Stimulated activated naive CD8-positive, alpha-beta T cell treated with anti-CD3 and anti-CD28 coated beads, Interleukin-15, Interleukin-2, amounts not matched to agents 100 ng/mL and 50 ng/mL, for 24 hours (primary cell): Measurements from ENCODE around the gene TRIM4.
"Not testable (repeated sequence)": the region's sequence is repeated elsewhere in the genome, so short reads cannot be mapped to it uniquely, and the experiment has no call there.

Experiments
- H3K27ac Mint-ChIP-seq: one replicate; pipeline ENCODE4 v1.8.0; 2021; ENCODE audit warnings: mild to moderate bottlenecking, mixed read lengths
- H3K27me3 Mint-ChIP-seq: one replicate; pipeline ENCODE4 v1.8.0; 2021; ENCODE audit warnings: mixed read lengths
- H3K36me3 Mint-ChIP-seq: one replicate; pipeline ENCODE4 v1.8.0; 2021; ENCODE audit warnings: low read depth, mixed read lengths
- H3K4me1 Mint-ChIP-seq: one replicate; pipeline ENCODE4 v1.8.0; 2021; ENCODE audit warnings: low read depth, mixed read lengths
- H3K4me3 Mint-ChIP-seq: one replicate; pipeline ENCODE4 v1.8.0; 2021; ENCODE audit warnings: mild to moderate bottlenecking, mixed read lengths
- H3K9me3 Mint-ChIP-seq: one replicate; pipeline ENCODE4 v1.8.0; 2021; ENCODE audit warnings: mixed read lengths

TRIM4 gene

DNA sequence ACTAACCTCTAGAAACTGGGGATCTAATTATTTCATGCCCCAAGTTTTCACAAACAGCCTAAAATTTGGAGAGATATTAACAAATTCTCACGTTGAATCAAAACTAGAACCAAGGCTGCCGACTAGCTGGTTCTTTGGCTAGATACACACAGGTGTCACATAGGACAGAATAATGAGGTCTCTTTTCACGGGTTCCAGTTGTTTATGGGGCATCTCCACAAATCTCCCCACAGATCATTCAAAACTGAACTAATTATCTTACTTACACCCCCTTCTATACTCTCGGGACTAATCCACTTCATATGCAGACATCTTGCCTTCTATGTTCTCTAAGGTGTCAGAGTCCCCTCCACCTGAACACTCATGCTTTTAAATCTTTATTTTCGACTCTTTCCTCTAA, 26.1 kb downstream of the TRIM4 start:
- Mint-ChIP-seq H3K27ac (no peak overlapping the region), H3K4me3 (no peak overlapping the region), H3K36me3 (peaks cover 42% of the 10 kb centered on the region), H3K4me1 (peaks cover 12% of the 10 kb centered on the region), H3K27me3 (no peaks in the 10 kb centered on the region), H3K9me3 (peaks cover 7% of the 10 kb centered on the region)

DNA sequence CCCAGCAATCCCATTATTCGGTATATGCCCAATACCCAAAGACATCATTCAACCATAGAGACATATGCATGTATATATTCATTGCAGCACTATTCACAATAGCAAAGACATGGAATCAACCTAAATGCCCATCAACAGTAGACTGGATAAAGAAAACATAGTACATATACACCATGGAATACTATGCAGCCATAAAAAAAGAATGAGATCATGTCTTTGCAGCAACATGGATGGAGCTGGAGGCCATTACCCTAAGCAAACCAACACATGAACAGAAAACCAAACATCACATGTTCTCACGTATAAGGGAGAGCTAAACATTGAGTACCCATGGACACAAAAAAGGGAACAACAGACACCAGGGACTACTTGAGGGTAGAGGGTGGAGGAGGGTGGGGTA, 29.0 kb downstream of the TRIM4 start:
- H3K27me3 Mint-ChIP-seq, H3K9me3 Mint-ChIP-seq, H3K4me1 Mint-ChIP-seq, H3K27ac Mint-ChIP-seq, H3K4me3 Mint-ChIP-seq: not testable (repeated sequence)
- H3K36me3 Mint-ChIP-seq = peaks cover 38% of the 10 kb centered on the region

GRCh38 chr7:99888366-99888765, 31.0 kb downstream of the TRIM4 start:
- H3K27me3 Mint-ChIP-seq, H3K9me3 Mint-ChIP-seq, H3K4me1 Mint-ChIP-seq, H3K4me3 Mint-ChIP-seq, H3K27ac Mint-ChIP-seq: not testable (repeated sequence)
- H3K36me3 Mint-ChIP-seq = peaks cover 39% of the 10 kb centered on the region

DNA sequence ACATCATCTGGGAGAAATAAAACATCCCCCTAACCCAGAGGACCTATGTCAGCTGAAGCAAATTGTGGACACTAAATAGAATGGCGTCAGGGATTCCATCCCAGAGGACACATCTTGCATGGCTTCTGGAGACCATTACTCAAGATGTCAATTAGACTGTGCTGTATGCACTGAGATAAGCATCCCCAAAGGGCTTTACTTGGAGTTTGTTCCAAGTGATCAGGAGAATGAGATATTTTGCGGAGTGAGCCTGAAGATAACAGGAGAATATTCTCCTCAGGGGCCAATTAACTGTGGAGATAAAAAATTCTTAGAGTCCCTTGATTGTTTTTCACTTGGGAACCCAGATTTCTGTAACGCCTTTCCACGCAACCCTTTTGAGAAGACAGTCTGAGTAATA, 38.0 kb downstream of the TRIM4 start:
- Mint-ChIP-seq H3K27me3 (no peaks in the 10 kb centered on the region), H3K4me3 (no peak overlapping the region), H3K36me3 (peaks cover 5% of the 10 kb centered on the region), H3K27ac (no peak overlapping the region), H3K4me1 (no peaks in the 10 kb centered on the region), H3K9me3 (no peaks in the 10 kb centered on the region)

DNA sequence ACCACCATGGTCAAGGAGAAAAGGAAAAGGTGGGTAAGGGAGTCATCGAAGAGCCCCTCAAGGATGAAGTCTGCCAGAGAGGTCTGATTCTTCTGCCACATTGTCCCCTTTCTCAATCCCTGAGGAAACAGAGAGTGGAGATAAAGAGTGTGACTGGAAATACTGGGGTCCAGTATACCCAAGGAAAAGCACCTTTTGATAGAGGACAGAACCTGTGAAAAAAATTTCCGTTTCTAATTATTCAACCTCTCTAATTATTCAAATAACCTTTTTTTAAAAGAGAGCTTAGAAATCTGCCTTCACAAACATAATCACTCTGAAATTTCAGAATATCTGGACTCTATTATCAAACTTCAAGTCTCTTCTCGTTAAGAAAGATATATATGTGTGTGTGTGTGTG, 42.4 kb downstream of the TRIM4 start, which contains the start of gene OR2AE1:
TSS of gene OR2AE1 (minus strand) at position 101 of the 400 bp plus-strand sequence. CDS start at position 101, 0 bp downstream.
- no peaks in the 10 kb centered on the region for H3K4me1 Mint-ChIP-seq
- no peak within 1 kb of the TSS for H3K27ac Mint-ChIP-seq
- no peaks in the 10 kb centered on the region for H3K9me3 Mint-ChIP-seq
- no peaks in the 10 kb centered on the region for H3K27me3 Mint-ChIP-seq
- no peak within 1 kb of the TSS for H3K4me3 Mint-ChIP-seq
- H3K36me3 Mint-ChIP-seq = peaks cover 6% of the 10 kb centered on the region

- H3K4me3 Mint-ChIP-seq = no peak overlapping the region
- H3K27ac Mint-ChIP-seq = no peak overlapping the region
- no peaks in the 10 kb centered on the region for H3K4me1 Mint-ChIP-seq
- no peaks in the 10 kb centered on the region for H3K9me3 Mint-ChIP-seq
- peaks cover 6% of the 10 kb centered on the region for H3K36me3 Mint-ChIP-seq
- no peaks in the 10 kb centered on the region for H3K27me3 Mint-ChIP-seq
Measured at GRCh38 chr7:99876491-99876890, 42.8 kb downstream of the TRIM4 start.

DNA sequence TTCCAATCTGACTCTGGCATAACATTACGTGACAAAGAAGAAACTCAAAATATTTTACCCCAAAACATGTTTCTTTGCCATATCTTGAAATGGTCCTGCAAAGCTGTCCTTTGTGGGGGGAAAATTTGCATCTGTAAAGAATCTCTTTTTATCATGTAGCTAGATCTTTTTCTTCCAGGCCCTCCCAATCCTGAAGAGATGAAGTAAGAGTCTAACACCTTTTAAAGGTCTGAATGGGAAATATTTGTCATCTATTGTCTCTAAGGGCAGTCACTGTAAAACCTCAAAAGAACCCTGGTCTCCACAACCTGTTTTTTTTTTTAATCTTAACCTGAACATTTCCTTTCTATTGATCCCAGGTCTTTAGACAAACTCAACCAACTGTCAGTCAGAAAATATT, 51.1 kb downstream of the TRIM4 start:
- Mint-ChIP-seq H3K27ac (no peak overlapping the region), H3K9me3 (no peaks in the 10 kb centered on the region), H3K36me3 (no peaks in the 10 kb centered on the region), H3K27me3 (peaks cover 17% of the 10 kb centered on the region), H3K4me1 (no peaks in the 10 kb centered on the region), H3K4me3 (no peak overlapping the region)

- peaks cover 17% of the 10 kb centered on the region for H3K27me3 Mint-ChIP-seq
- not testable (repeated sequence) for H3K4me1 Mint-ChIP-seq, H3K4me3 Mint-ChIP-seq, H3K36me3 Mint-ChIP-seq, H3K9me3 Mint-ChIP-seq, H3K27ac Mint-ChIP-seq
Measured at GRCh38 chr7:99867477-99867876, 51.9 kb downstream of the TRIM4 start.

GRCh38 chr7:99863847-99864440, 55.4 kb downstream of the TRIM4 start:
- Mint-ChIP-seq H3K4me3 (no peak overlapping the region), H3K36me3 (no peaks in the 10 kb centered on the region), H3K27me3 (peaks cover 18% of the 10 kb centered on the region), H3K9me3 (no peaks in the 10 kb centered on the region), H3K27ac (no peak overlapping the region), H3K4me1 (no peaks in the 10 kb centered on the region)

DNA sequence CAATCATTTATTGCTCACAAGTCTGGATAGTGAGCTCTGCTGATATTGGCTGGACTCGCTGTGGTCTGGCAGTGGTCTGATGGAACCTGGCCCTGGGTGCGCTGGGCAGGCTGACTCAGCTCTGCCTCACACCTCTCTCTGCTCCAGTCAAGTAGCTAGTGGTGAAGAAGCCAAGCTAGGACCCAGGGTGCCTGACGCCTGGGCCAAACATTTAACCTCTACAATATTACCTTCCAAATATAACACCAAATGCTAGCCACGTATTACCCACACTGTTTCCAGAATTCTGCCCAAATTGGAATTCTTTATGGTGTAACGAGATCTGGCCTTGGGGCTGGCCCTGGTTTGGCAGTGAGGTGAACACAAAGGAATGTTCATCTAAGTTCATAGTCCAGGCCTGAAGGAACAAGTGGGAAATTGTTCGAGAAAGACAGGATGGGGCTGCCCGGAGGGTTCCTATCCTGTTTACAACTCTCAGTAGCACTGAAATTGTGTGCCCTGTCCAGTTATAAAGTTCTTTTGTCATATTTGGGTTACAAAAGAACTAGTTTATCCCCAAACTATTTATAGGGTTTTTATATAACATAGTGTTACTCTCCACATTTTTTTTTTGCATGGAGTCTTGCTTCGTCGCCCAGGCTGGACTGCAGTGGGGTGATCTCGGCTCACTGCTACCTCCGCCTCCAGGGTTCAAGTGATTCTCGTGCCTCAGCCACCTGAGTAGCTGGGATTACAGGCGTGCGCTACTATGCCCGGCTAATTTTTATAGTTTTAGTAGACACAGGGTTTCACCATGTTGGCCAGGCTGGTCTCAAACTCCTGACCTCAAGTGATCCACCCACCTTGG, 58.8 kb downstream of the TRIM4 start:
- no peaks in the 10 kb centered on the region for H3K4me1 Mint-ChIP-seq
- H3K9me3 Mint-ChIP-seq = no peaks in the 10 kb centered on the region
- no peak overlapping the region for H3K27ac Mint-ChIP-seq
- no peak overlapping the region for H3K4me3 Mint-ChIP-seq
- peaks cover 18% of the 10 kb centered on the region for H3K27me3 Mint-ChIP-seq
- H3K36me3 Mint-ChIP-seq = no peaks in the 10 kb centered on the region

DNA sequence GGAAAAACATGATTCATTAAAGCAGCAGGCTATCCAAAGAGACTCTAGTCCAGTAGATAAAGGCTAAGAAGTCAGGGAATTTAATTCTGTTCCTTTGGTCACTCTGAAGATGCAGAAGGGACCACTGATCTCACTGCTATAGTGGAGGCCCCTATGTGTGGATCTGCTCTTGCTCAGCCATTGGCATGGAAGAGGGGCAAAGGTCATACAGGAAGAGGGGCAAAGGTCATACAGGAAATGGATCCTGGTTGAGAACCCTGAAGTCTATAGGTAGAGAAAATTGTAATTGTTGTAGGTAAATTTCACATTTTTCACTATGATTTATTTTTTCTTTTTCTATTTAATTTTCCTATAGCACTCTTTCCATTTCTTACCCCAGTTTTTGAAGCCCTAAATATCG, 64.1 kb downstream of the TRIM4 start:
- H3K36me3 Mint-ChIP-seq = no peaks in the 10 kb centered on the region
- peaks cover 35% of the 10 kb centered on the region for H3K27me3 Mint-ChIP-seq
- no peaks in the 10 kb centered on the region for H3K9me3 Mint-ChIP-seq
- H3K27ac Mint-ChIP-seq = no peak overlapping the region
- H3K4me1 Mint-ChIP-seq = no peaks in the 10 kb centered on the region
- H3K4me3 Mint-ChIP-seq = no peak overlapping the region

DNA sequence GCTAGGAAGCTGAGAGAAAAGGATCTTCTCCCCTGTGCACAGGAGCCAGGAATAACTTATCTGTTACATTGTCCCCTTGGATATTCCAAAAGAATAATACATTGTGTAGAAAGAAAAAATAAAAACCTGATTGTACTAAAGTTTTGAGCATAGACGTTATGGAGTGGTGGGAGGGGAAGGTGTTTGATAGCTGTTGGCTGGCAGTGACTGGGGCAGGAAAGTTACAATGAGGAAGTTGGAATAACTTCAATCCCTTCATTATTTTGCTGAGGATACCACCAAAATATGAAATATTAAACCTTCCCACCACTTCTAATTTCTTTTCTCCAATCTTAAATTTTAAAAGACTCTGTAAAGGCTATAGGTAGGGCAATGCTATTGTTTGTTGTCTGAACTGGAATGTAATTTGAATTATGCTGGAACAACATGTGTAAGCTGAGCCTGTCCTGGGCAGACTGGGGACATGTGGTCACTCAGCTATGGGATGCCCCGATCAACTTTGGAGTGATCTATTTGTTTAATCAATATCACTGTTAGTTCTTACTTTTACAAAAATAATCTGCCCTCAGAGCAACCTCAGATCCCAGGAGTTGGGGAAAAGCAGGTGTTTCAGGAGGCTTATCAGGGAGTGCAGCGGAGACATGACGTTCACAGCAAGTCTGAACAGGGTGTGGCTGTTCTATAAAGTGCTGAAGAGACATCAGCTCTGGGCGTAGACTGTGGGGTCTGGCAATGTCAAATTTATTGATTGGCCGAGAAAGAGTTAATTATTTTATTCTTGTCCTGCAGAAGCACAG, 70.7 kb downstream of the TRIM4 start:
- no peak overlapping the region for H3K27ac Mint-ChIP-seq
- no peaks in the 10 kb centered on the region for H3K9me3 Mint-ChIP-seq
- peaks cover 18% of the 10 kb centered on the region for H3K27me3 Mint-ChIP-seq
- H3K4me1 Mint-ChIP-seq = no peaks in the 10 kb centered on the region
- no peak overlapping the region for H3K4me3 Mint-ChIP-seq
- H3K36me3 Mint-ChIP-seq = no peaks in the 10 kb centered on the region

DNA sequence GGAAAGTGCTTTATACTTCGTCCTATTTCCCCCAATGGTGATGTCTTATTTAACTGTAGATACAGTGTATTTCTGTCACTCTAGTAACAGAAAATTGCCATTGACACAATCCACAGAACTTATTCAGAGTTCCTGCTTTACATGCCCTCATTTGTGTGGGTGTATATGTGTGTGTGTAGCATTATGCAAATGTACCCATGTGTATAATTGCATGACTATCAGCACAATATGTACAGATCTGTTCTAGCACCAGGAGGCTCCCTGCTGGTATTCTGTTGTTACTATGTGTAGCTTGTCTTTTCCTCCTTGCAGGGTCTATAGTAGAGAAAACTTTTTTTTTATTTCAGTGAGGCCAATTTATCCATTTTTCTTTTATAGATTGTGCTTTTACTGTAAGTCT, 75.0 kb downstream of the TRIM4 start:
- Mint-ChIP-seq H3K27me3 (peaks cover 11% of the 10 kb centered on the region), H3K36me3 (no peaks in the 10 kb centered on the region), H3K4me3 (no peak overlapping the region), H3K4me1 (peaks cover 20% of the 10 kb centered on the region), H3K9me3 (no peaks in the 10 kb centered on the region), H3K27ac (no peak overlapping the region)

- Mint-ChIP-seq H3K27me3 (peaks cover 11% of the 10 kb centered on the region), H3K36me3 (no peaks in the 10 kb centered on the region), H3K4me1 (peaks cover 25% of the 10 kb centered on the region), H3K27ac (no peak overlapping the region), H3K9me3 (no peaks in the 10 kb centered on the region), H3K4me3 (no peak overlapping the region)
Measured at GRCh38 chr7:99843808-99844207, 75.5 kb downstream of the TRIM4 start.

DNA sequence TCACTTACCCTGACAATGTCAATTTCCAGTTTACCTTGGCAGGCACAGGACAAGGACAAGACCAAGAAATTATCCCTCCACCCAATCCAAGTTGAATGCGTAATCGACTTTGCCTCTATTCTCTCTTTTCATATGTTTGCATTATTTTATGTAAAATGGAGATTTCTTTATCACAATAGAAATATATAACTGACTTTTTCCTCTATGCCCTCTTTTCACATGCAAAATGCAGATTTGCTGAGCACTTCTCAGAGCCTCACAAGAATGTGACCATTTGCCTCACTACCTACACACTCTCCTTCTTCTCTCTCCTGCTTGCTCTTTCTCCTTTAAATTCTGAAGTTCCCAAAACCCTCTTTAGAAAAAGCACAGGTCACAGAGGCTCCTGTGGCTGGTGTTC, 76.4 kb downstream of the TRIM4 start:
- Mint-ChIP-seq H3K4me3 (no peak overlapping the region), H3K27ac (no peak overlapping the region), H3K36me3 (no peaks in the 10 kb centered on the region), H3K9me3 (no peaks in the 10 kb centered on the region), H3K27me3 (peaks cover 6% of the 10 kb centered on the region), H3K4me1 (peaks cover 30% of the 10 kb centered on the region)
